Activated T-cell treated with anti-CD3 and anti-CD28 coated beads, Interleukin-2, amount 50 U/mL, for 48 hours (primary cell): Measurements from ENCODE around the gene ZIM2.

Experiments used
- DNase-seq, 2 experiments: peaks; one replicate each; pipeline ENCODE4 v3.0.0-alpha.2; 2020

The ZIM2 gene

DNA sequence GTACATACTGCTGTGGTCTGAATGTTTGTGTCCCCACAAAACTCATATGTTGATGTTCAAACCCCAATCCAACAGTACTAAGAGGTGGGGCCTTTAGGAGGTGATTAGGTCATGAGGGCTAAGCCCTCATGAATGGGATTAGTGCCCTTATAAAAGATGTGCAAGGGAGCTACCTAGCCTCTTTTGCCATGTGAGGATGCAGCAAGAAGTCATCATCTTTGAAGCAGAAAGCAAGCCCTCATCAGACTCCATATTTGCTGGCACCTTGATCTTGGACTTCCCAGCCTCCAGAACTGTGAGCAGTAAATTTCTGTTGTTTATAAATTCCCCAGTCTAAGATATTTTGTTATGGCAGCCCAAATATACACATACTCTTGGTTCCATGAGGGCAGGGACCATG, 33.9 kb downstream of the ZIM2 start:
- no peak for DNase-seq

DNA sequence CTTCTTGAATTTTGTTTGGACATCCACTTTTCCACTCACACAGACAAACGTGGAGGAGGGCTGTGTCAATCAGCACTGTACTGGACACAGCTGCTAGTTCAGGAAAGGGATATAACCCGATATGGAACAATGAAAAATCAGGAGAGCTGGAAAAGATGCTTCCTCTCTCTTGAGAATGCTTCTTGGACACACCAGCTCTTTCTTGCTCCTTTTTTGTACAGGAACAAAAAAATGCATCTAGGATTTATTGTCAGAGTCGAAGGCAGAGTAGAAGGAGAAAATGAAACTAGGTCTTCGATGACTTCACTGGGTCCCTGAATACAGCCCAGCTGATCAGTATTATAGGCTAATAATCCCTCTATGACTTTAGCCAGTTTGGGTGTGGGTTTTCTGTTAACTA, 62.2 kb downstream of the ZIM2 start:
- DNase-seq, result no peak

DNA sequence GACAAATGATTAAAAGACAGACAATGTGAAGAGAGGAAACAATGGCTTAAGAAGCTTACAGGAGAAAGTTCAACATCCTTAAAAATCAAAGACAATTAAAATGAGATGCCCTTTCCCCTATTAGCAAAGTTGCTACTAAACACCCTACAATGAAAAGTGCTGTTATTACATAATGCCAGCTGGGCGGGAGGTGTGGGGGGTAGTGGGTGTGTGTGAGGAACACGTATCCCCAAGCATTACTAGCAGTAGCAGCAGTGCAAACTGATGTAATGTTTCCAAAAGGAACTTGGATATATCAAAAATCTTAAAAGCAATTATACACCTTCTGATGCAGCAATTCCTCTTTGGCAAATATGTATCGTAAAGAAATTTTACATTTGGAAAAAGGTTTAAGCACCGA, 70.9 kb downstream of the ZIM2 start:
- DNase-seq, result no peak

DNA sequence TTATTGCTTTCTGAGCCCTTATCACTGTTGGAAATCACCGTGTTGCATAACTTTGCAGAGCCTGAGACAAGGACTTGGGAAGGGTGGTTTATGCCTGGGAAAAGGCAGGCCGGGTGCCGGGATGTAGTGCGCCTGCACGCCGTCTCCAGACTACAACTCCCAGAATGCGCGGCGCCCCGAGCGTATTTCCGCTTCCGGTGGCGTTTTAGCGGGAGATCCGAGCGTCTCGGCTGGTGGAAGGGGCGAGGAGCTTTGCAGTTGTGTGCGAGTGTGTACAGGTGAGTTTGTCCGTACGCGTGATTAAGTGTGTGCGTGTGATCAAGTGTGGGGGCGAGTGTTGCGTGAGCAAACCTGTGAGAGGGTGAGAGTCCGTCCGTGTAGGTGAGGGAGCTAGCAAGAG, 75.4 kb downstream of the ZIM2 start:
- peak; percentile 32 to 35 for DNase-seq

DNA sequence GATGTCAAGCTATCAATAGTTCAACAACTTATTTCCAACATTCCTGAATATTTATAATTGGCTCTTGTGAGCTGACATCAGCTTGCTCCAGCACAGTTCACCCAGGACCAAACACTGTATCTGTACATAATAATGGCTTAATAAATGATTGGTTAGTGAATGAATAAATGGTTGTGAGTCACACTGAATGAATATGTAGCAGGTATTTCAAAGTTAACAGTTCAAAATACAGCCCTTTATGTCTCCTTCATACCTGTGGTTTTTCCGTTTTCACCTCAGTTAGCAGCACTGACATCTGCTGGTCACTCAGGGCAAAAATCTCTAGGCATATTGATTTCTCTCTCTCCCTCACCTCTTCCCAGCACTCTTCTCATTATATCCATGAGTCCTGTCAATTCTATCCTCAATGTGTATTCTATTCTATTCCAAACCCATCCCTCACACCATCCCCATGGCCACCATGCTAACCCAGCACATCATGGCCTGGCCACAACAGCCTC, 76.3 kb downstream of the ZIM2 start:
- DNase-seq, result no peak

DNA sequence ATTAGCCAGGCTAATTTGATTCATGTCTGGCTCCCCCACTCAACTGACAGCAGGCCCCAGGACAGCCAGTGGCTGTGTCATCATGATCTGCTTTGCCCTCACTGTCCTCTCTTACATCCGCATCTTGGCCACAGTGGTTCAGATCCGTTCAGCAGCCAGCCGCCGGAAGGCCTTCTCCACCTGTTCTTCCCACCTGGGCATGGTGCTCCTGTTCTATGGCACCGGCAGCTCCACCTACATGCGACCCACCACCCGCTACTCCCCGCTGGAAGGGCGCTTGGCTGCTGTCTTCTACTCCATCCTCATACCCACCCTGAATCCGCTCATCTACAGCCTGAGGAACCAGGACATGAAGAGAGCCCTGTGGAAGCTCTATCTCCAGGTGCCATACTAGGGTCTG, 79.7 kb downstream of the ZIM2 start:
- DNase-seq, result no peak

DNA sequence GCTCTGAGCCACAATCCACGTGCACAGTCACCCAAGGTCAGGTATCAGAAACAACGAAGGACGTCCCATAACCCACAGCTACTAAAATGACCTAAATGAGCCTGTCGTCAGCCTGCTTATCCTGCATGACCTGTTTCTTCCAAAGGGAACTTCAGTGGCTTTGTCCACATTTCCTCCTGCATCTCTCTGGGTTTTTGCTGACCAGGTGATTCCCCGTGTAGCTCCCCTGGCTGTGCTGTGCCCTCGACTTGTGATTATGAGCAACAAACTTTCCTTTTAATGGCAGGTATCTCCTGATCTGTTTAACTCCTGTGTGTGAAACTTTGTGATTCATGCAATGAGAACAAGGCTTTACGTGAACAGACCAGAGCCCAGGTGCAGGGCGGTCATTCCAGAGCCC, 81.0 kb downstream of the ZIM2 start:
- no peak for DNase-seq

DNA sequence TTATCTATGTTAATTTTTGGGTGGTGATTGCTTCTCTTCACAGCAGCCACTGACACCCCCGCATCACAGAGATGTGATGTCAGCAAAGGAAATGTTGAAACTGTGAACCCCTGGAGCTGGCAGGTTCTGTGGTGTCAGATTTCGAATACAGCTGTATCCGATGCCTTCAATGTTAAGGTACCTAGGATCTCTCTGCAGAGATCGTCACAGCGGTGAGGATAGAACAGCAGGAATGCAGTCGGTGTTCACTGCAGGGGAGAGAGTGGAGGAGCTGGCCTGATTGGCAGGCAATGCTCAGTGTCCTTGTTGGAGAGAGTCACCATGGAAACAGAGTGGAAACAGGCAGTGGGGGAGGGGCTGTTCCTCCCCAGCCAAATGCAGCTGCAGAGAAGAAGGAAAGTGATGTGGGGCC, 89.4 kb downstream of the ZIM2 start:
- DNase-seq, result no peak

DNA sequence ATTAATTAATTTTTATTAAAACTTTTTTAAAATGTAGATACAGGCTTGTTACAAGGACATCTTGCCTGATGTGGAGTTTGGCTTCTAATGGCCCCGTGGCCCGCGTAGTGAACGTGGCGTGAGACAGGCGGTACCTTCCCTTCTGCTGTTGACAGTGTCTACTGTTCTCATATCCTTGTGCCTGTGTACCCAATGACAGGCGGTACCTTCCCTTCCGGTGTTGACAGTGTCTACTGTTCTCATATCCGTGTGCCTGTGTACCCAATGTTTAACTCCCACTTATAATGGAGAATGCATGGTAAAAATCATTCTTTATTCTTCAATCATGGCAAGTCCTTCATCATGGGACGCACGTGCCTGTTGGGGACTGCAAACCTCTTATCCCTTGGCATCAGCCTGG, 89.9 kb downstream of the ZIM2 start:
- DNase-seq, result no peak

DNA sequence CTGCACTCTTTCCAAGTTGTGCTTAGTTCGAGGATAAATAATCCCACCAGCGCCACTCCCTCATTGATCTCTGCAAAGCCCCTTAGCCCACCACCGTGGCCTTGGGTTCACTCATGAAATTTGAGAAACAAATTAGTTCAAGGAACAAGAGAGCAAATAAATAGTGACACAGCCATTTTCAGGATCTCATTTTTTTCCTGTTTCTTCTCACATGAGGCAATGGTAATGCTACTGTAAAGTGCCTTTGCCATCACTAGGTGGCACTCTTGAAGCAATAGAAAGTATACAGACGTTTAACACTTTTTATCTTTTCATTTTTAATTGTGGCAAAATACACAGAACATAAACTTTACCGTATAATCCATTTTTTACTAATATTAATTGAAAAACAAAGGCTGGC, 92.1 kb downstream of the ZIM2 start:
- no peak for DNase-seq

DNA sequence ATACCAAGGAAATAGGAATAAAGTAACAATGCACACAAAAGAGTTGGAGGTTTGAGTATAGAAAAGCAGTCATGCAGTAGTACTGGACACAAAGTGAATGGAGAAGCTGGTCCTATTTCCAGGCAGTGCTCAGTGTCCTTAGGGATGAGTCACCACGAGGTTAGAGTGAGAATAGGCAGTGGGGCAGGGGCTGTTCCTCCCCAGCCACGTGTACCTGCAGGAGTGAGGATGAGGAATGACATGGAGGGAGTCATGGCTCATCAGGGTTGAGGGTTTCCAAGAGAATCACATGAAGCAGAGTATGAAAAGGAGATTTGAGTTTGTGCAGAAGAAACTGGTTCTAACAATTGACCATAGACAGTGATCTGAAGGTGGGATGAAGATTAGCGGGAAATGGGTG, 94.2 kb downstream of the ZIM2 start:
- no peak for DNase-seq

DNA sequence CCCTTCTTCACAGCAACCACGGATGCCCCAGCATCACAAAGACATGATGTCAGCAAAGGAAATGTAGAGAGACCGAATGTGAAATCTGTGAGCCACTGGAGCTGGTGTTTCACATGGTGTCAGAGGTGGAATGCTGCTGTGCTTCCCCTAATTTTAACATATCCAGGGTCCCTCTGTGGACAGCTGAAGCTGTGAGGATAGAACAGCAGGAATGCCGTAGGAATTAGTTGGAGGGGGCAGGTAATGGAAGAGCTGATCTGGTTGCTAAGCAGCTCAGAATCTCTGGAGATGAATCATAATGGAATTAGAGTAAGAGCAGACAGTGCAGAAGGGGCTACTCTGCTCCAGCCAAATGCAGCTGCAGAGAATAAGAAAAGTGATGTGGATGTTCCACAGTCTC, 100.0 kb downstream of the ZIM2 start:
- no peak for DNase-seq

DNA sequence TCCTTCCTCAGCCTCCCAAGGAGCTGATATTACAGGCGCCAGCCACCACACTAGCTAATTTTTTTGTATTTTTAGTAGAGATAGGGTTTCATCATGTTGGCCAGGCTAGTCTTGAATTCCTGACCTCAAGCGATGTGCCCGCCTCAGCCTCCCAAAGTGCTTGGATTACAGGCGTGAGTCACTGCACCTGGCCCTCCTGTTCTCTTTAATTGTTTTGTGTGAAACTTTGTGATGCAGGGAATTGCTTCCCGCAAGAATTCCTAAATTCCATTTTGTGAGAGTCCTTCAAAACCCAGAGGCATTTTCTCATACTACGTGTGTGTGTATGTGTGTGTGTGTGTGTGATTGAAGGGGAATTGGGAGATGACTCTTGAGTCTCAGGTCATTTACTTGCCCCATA, 104.0 kb downstream of the ZIM2 start:
- no peak for DNase-seq

DNA sequence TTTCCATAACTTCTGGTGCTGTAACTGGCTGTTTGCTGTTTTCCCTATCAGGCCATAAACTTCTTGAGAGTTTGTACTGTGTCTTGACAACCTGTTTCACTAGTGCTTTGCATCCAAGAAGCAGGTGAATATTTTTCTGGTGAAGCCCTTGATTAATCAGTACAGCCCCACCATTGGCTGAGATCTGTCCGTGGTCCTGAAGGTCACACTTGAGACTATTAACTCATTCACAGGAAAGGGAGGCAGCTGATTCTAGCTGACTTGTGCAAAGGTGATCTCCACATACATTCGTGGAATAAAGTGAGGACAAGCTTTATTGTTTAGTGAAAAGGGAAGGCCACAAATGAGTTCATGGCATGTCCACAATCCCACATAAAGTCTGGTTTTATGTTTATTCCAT, 107.5 kb downstream of the ZIM2 start:
- no peak for DNase-seq

DNA sequence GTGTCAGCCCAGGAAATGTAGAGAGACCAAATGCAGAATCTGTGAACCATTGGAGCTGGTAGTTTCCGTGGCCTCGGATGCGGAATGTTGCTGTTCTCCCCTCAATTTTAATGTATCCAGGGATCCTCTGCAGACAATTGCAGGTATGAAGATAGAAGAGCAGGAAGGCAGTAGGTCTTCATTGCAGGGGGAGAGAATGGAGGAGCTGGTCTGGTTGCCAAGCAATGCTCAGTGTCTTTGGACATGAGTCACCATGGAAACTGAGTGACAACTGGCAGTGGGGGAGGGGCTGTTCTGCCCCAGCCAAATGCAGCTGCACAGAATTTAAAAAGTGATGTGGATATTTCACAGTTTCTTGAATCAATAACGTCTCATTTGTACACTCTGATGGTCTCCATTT, 112.8 kb downstream of the ZIM2 start:
- DNase-seq, result no peak

DNA sequence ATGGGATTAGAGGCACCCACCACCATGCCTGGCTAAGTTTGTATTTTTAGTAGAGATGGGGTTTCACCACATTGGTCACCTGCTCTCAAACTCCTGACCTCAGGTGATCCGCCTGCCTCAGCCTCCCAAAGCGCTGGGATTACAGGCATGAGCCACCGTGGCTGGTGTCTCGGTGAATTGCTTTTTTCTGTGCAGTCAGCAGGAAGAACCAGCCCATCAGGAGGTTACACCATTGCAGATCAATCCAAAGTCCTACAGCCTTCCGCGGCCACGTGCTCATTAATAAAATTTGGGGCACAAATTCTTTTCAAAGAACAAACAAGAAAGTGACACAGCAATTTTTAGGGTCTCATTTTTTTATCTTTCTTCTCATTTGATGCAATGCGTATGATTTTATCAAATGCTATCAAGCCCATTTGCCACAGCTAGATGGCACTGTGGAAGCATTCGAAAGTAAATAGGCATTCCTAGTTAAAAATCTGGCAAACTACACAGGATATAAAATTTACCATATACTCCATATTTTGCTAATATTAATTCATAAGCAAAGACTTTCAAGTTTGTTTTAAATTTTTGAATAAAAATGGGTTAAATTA, 114.6 kb downstream of the ZIM2 start:
- no peak for DNase-seq
